HepG2 (cell line): Measurements from ENCODE around the gene TOP3B. TPM values are rescaled to one million over a fixed set of nuclear protein-coding genes. Genes with fewer than 3 reads are reported as not detected.

Experiments used
- NFE2 ChIP-seq: sonication (generic); formaldehyde crosslinking; IDR thresholded peaks from 2 replicates; pipeline ENCODE4 v1.4.0; 2020; ENCODE audit warnings: missing genetic modification reagents
- NRL ChIP-seq: sonication (generic); formaldehyde crosslinking; IDR thresholded peaks from 2 replicates; pipeline ENCODE4 v1.5.0; 2020; ENCODE audit warnings: missing genetic modification reagents, mild to moderate bottlenecking, moderate library complexity, borderline replicate concordance
- POGK ChIP-seq: sonication (generic); formaldehyde crosslinking; conservative IDR thresholded peaks from 2 replicates; pipeline ENCODE4 v1.8.0; 2022; ENCODE audit warnings: mild to moderate bottlenecking, moderate library complexity, missing genetic modification reagents
- PRDM4 ChIP-seq: sonication (generic); formaldehyde crosslinking; IDR thresholded peaks from 2 replicates; pipeline ENCODE4 v1.9.0; 2021; ENCODE audit warnings: missing genetic modification reagents, borderline replicate concordance
- RAD21 ChIP-seq: fragments of 450-650 bp; formaldehyde crosslinking; IDR thresholded peaks from 2 replicates; pipeline ENCODE4 v1.5.0; 2020; ENCODE audit warnings: mild to moderate bottlenecking
- SRSF1 ChIP-seq: fragments of 200-400 bp; formaldehyde crosslinking; optimal IDR thresholded peaks from 2 replicates; pipeline ENCODE3; 2017; ENCODE audit warnings: mild to moderate bottlenecking, low read depth, low read length, moderate library complexity
- SYNCRIP ChIP-seq: fragments of 200-400 bp; formaldehyde crosslinking; IDR thresholded peaks from 2 replicates; pipeline ENCODE4 v1.6.1; 2018; ENCODE audit warnings: mild to moderate bottlenecking, low read depth, low read length; ENCODE audit not compliant: insufficient read depth
- THAP8 ChIP-seq: sonication (generic); formaldehyde crosslinking; IDR thresholded peaks from 2 replicates; pipeline ENCODE4 v1.5.1; 2020; ENCODE audit warnings: missing genetic modification reagents, mild to moderate bottlenecking, borderline replicate concordance
- ZBTB40 ChIP-seq, 2 experiments: fragments of 450-650 bp in 1 of 2; sonication (generic) in 1 of 2; formaldehyde crosslinking in 1 of 2; IDR thresholded peaks; 2 replicates each; pipeline versions ENCODE4 v1.6.1 to v1.8.0; 2016 to 2022; ENCODE audit warnings: antibody characterized with exemption in 1 of 2, mild to moderate bottlenecking in 1 of 2, missing genetic modification reagents in 1 of 2
- ZNF234 ChIP-seq: sonication (generic); formaldehyde crosslinking; conservative IDR thresholded peaks from 2 replicates; pipeline ENCODE4 v1.5.1; 2020; ENCODE audit warnings: mild to moderate bottlenecking, missing genetic modification reagents
- ZNF577 ChIP-seq: sonication (generic); formaldehyde crosslinking; IDR thresholded peaks from 2 replicates; pipeline ENCODE4 v1.4.0; 2020; ENCODE audit warnings: mild to moderate bottlenecking, low read depth, missing genetic modification reagents, borderline replicate concordance
- ZNF629 ChIP-seq: sonication (generic); formaldehyde crosslinking; conservative IDR thresholded peaks from 2 replicates; pipeline ENCODE4 v1.5.0; 2020; ENCODE audit warnings: missing genetic modification reagents
- ZSCAN29 ChIP-seq: sonication (generic); formaldehyde crosslinking; conservative IDR thresholded peaks from 2 replicates; pipeline ENCODE4 v1.4.0; 2020; ENCODE audit warnings: mild to moderate bottlenecking, missing genetic modification reagents
- polyA plus RNA-seq, 8 experiments: library from polyadenylated mRNA; depleted of rRNA in 3 of 8; stranded (reverse) in 7 of 8; unstranded in 1 of 8; fragments of >200 nt; fragmentation: Illumina TruSeq in 4 of 8; extraction: Trizol in 4 of 8; gene quantifications; 2 replicates each; pipeline versions ENCODE4 v1.2.1 to v1.2.3, GENCODE V29; 2011 to 2016; ENCODE audit warnings: low read depth in 4 of 8, missing spikeins in 1 of 8, mixed read lengths in 1 of 8; ENCODE audit not compliant: insufficient read depth in 1 of 8
- total RNA-seq, 5 experiments: library from RNA; depleted of rRNA; stranded (reverse); fragments of >200 nt; fragmentation: Illumina TruSeq; extraction: Trizol; gene quantifications; 2 replicates each; pipeline ENCODE4 v1.2.3, GENCODE V29; 2016; ENCODE audit warnings: low read depth in 1 of 5

TOP3B gene
- total and polyA plus RNA-seq, 2 of the 13 experiments (the other 11 are each of a cell fraction or from before 2014, with no cell fraction given) = 28.5 to 29.7 TPM

- TF ChIP-seq POGK (CRISPR knock-in tag) (peak; percentile 86), PRDM4 (CRISPR knock-in tag) (no peak), SRSF1 (peak; percentile 96), SYNCRIP (no peak), ZNF629 (0 out of 2 replicates have a peak, but pooled peaks have one; percentile 8), NFE2 (no peak), ZBTB40 (IDR thresholded peaks at IDR 0.05) (no peak), ZBTB40 (CRISPR knock-in tag; IDR thresholded peaks at IDR 0.05) (no peak), ZNF577 (CRISPR knock-in tag) (no peak), THAP8 (CRISPR knock-in tag) (no peak; the same call in 1 of the 2 replicates), ZSCAN29 (CRISPR knock-in tag) (0 out of 2 replicates have a peak, but pooled peaks have one; percentile 41), RAD21 (CRISPR knock-in tag) (peak; percentile 85), ZNF234 (CRISPR knock-in tag) (no peak), NRL (CRISPR knock-in tag) (0 out of 2 replicates have a peak, but pooled peaks have one; percentile 49)
Measured at GRCh38 chr22:21938071-21938822, 44.3 kb downstream of the TOP3B start (continued).
